GM19397 (cell line): ENCODE measurements around the gene CKLF.

Experiments
- ATAC-seq: cut with Tn5 transposase; IDR thresholded peaks from one replicate; pipeline ENCODE4 v1.9.1; 2021; ENCODE audit warnings: mild to moderate bottlenecking, moderate library complexity; ENCODE audit not compliant: unreplicated experiment

Gene CKLF

GRCh38 chr16:66614161-66614802 is 61.9 kb downstream of the CKLF start:
- no peak for ATAC-seq
